ENCODE measurements around the gene CFAP57. TPM values are rescaled to one million over a fixed set of nuclear protein-coding genes. Genes with fewer than 3 reads are reported as not detected.

Gene CFAP57
- total and polyA plus RNA-seq, 2 donors from 2014 or later, result 0.34 to 2.3 TPM

GRCh38 chr1:43258370-43258769, 86.2 kb downstream of the CFAP57 start:
- DNase-seq (no peak), FAIRE-seq (no peak)
- intact Hi-C loops (cut with DNase I), result no loop called here
- no peak overlapping the region for H3K4me3 ChIP-seq (ENCODE audit: low read length in 3 of 3)
- H3K4me1 ChIP-seq (ENCODE audit: control insufficient read depth in 2 of 3, insufficient read depth in 2 of 3, low read depth in 1 of 3, low read length in 3 of 3), result peaks cover 0 to 6% (median 5%) of the 10 kb centered on the region in 3 donors
- H3K9me3 ChIP-seq (ENCODE audit: control insufficient read depth in 2 of 3, insufficient read depth in 1 of 3, low read length in 3 of 3), result no peaks in the 10 kb centered on the region
- no peaks in the 10 kb centered on the region for H3K36me3 ChIP-seq (ENCODE audit: control insufficient read depth in 2 of 3, insufficient read depth in 3 of 3, low read length in 3 of 3)
- no peaks in the 10 kb centered on the region for H3K27me3 ChIP-seq (ENCODE audit: control insufficient read depth, insufficient read depth, low read length)
- H3K9ac ChIP-seq (ENCODE audit: low read length in 3 of 3), result no peak overlapping the region
- TF ChIP-seq CTCF (IDR thresholded peaks at IDR 0.05; ENCODE audit: borderline replicate concordance, extremely low read depth, insufficient read depth), result no peak
- H3K27ac ChIP-seq (ENCODE audit: low read depth in 2 of 2, low read length in 2 of 2), result no peak overlapping the region

GRCh38 chr1:43265431-43265830, 93.3 kb downstream of the CFAP57 start:
- H3K27ac ChIP-seq (ENCODE audit: low read depth in 2 of 2, low read length in 2 of 2), result peak overlapping the region in 1 of 2 donors; percentile 23
- H3K4me1 ChIP-seq (ENCODE audit: control insufficient read depth in 2 of 3, insufficient read depth in 2 of 3, low read depth in 1 of 3, low read length in 3 of 3), result peaks cover 0 to 10% (median 7%) of the 10 kb centered on the region in 3 donors
- DNase-seq, result no peak
- no peak overlapping the region for H3K9ac ChIP-seq (ENCODE audit: low read length in 3 of 3)
- H3K27me3 ChIP-seq (ENCODE audit: control insufficient read depth, insufficient read depth, low read length), result no peaks in the 10 kb centered on the region
- intact Hi-C loops (cut with DNase I), result no loop called here
- no peak for TF ChIP-seq CTCF (IDR thresholded peaks at IDR 0.05; ENCODE audit: borderline replicate concordance, extremely low read depth, insufficient read depth)
- FAIRE-seq, result no peak
- H3K9me3 ChIP-seq (ENCODE audit: control insufficient read depth in 2 of 3, insufficient read depth in 1 of 3, low read length in 3 of 3), result no peaks in the 10 kb centered on the region
- H3K4me3 ChIP-seq (ENCODE audit: low read length in 3 of 3), result no peak overlapping the region
- H3K36me3 ChIP-seq (ENCODE audit: control insufficient read depth in 2 of 3, insufficient read depth in 3 of 3, low read length in 3 of 3), result no peaks in the 10 kb centered on the region

GRCh38 chr1:43266881-43267280, 94.8 kb downstream of the CFAP57 start:
- DNase-seq (no peak), FAIRE-seq (no peak)
- Histone ChIP-seq H3K27ac (ENCODE audit: low read depth in 2 of 2, low read length in 2 of 2) (no peak overlapping the region), H3K9ac (ENCODE audit: low read length in 3 of 3) (peak overlapping the region in 1 of 3 donors; percentile 26), H3K36me3 (ENCODE audit: control insufficient read depth in 2 of 3, insufficient read depth in 3 of 3, low read length in 3 of 3) (no peaks in the 10 kb centered on the region), H3K4me1 (ENCODE audit: control insufficient read depth in 2 of 3, insufficient read depth in 2 of 3, low read depth in 1 of 3, low read length in 3 of 3) (peaks cover 0 to 13% (median 7%) of the 10 kb centered on the region in 3 donors), H3K9me3 (ENCODE audit: control insufficient read depth in 2 of 3, insufficient read depth in 1 of 3, low read length in 3 of 3) (no peaks in the 10 kb centered on the region), H3K4me3 (ENCODE audit: low read length in 3 of 3) (no peak overlapping the region), H3K27me3 (ENCODE audit: control insufficient read depth, insufficient read depth, low read length) (no peaks in the 10 kb centered on the region)
- intact Hi-C loops (cut with DNase I), result no loop called here
- TF ChIP-seq CTCF (IDR thresholded peaks at IDR 0.05; ENCODE audit: borderline replicate concordance, extremely low read depth, insufficient read depth), result no peak

GRCh38 chr1:43267291-43267805, 95.2 kb downstream of the CFAP57 start:
- no peak for TF ChIP-seq CTCF (IDR thresholded peaks at IDR 0.05; ENCODE audit: borderline replicate concordance, extremely low read depth, insufficient read depth)
- H3K9me3 ChIP-seq (ENCODE audit: control insufficient read depth in 2 of 3, insufficient read depth in 1 of 3, low read length in 3 of 3), result no peaks in the 10 kb centered on the region
- intact Hi-C loops (cut with DNase I), result no loop called here
- H3K9ac ChIP-seq (ENCODE audit: low read length in 3 of 3), result no peak overlapping the region
- no peaks in the 10 kb centered on the region for H3K36me3 ChIP-seq (ENCODE audit: control insufficient read depth in 2 of 3, insufficient read depth in 3 of 3, low read length in 3 of 3)
- no peak overlapping the region for H3K4me3 ChIP-seq (ENCODE audit: low read length in 3 of 3)
- peaks cover 0 to 13% (median 7%) of the 10 kb centered on the region in 3 donors for H3K4me1 ChIP-seq (ENCODE audit: control insufficient read depth in 2 of 3, insufficient read depth in 2 of 3, low read depth in 1 of 3, low read length in 3 of 3)
- no peaks in the 10 kb centered on the region for H3K27me3 ChIP-seq (ENCODE audit: control insufficient read depth, insufficient read depth, low read length)
- FAIRE-seq, result no peak
- no peak overlapping the region for H3K27ac ChIP-seq (ENCODE audit: low read depth in 2 of 2, low read length in 2 of 2)
- DNase-seq, result peak in 2 of 5 donors; percentile 10 to 41
